Thyroid gland (tissue), 4 donors: ENCODE results near the gene ENOX1. TPM values are rescaled to one million over a fixed set of nuclear protein-coding genes. Genes with fewer than 3 reads are reported as not detected.

Experiments used
- DNase-seq, 2 donors: peaks; one replicate each; pipeline ENCODE4 v3.0.0-alpha.2; 2019
- H3K27ac ChIP-seq, 3 donors: fragments of 200-600 bp; sonication (generic); 1 replicate in 2 of 3; 2 replicates in 1 of 3; pipeline ENCODE4 v1.5.1; 2016 to 2019; ENCODE audit warnings: mild to moderate bottlenecking in 1 of 3, moderate library complexity in 1 of 3
- H3K27me3 ChIP-seq: fragments of 200-600 bp; sonication (generic); one replicate; pipeline ENCODE4 v1.5.1; 2019
- H3K36me3 ChIP-seq, 2 donors: fragments of 200-600 bp; sonication (generic); one replicate each; pipeline ENCODE4 v1.5.1; 2016 to 2019
- H3K4me1 ChIP-seq, 2 donors: fragments of 200-600 bp; sonication (generic); one replicate each; pipeline ENCODE4 v1.5.1; 2017 to 2019
- H3K4me3 ChIP-seq, 3 donors: fragments of 200-600 bp; sonication (generic); replicated peaks in 1 of 3; 1 replicate in 2 of 3; 2 replicates in 1 of 3; pipeline ENCODE4 v1.5.1; 2016; ENCODE audit warnings: mild to moderate bottlenecking in 1 of 3
- H3K9me3 ChIP-seq: fragments of 200-600 bp; sonication (generic); one replicate; pipeline ENCODE4 v1.5.1; 2017
- POLR2A ChIP-seq, 2 donors: fragments of 450-650 bp; IDR thresholded peaks; one replicate each; pipeline ENCODE4 v1.6.1; 2017; ENCODE audit warnings: antibody characterized with exemption in 2 of 2, mild to moderate bottlenecking in 2 of 2, moderate library complexity in 1 of 2
- WGBS, 2 donors: methylation state at CpG; one replicate each; pipeline ENCODE4 v1.1.5; 2017; 5-methylcytosine and 5-hydroxymethylcytosine counted together
- intact Hi-C: fragments of 100-400 bp; cut with DNase I; formaldehyde crosslinking; loops from one replicate; pipeline ENCODE4 v1.15.1; 2023
- small RNA-seq: library from RNA; depleted of rRNA; stranded (forward); fragments of <200 nt; gene quantifications from one replicate; pipeline ENCODE3, GENCODE V24; 2016
- total RNA-seq, 4 donors: library from RNA; depleted of rRNA; stranded (reverse); fragments of >200 nt; gene quantifications; one replicate each; pipeline ENCODE4 v1.2.3, GENCODE V29; 2016
- TF ChIP-seq, protein P1 (sequence below), 6 experiments: fragments of 200-600 bp in 3 of 6; fragments of 450-650 bp in 3 of 6; sonication (generic) in 3 of 6; IDR thresholded peaks; one replicate each; pipeline ENCODE4 v1.5.1; 2016 to 2019; ENCODE audit warnings: antibody characterized with exemption in 6 of 6, mild to moderate bottlenecking in 2 of 6, inconsistent platforms in 1 of 6, moderate library complexity in 1 of 6

The ENOX1 gene
- total RNA-seq, 4 donors from 2014 or later, result 0.13 to 1.8 (median 0.31) TPM

DNA sequence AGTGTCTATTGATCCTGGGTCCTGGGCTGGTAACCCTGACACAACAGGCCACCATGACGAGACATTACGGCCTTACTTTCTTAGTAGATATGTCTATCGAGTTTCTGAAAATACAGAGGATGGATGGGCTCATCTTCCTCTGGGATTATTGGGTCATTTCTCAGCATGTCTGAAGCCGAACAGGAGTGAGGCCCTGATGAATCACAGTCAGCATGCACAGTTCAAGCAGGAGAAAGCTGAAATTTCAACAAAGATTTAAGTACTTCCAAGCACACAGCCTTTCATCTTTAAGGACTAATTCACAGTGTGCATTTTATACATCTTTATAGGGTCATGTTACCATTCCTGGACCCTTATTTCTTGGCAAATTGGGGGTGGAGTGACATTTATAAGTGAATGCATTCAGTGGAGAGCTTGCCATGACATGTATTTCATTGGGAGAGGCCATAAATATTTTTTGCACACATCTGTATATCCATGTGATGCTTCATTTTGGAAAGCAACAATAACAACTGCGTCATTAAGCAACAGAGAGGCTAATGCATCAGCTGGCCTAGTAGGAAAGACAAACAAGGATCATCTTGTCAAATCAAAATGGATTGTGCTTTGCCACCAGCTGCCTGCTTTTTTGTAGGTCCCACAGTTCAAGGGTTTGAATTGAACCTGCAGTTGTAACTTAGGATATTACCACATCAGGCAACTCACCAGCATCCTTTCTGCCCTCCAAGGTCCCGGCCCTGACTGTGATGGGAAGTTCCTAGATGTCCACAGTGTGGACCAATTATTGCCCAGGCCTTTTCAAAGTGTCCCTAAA is 619.9 kb downstream of the ENOX1 start:
- no peaks in the 10 kb centered on the region for H3K4me1 ChIP-seq
- no peak overlapping the region for H3K27ac ChIP-seq
- no peaks in the 10 kb centered on the region for H3K36me3 ChIP-seq
- 90 to 93% methylated on average over 6 of the region's 6 CpGs for WGBS, 2 donors
- no peaks in the 10 kb centered on the region for H3K9me3 ChIP-seq
- no peaks in the 10 kb centered on the region for H3K27me3 ChIP-seq
- no peak for DNase-seq
- no peak overlapping the region for H3K4me3 ChIP-seq
- TF ChIP-seq, protein P1, sequence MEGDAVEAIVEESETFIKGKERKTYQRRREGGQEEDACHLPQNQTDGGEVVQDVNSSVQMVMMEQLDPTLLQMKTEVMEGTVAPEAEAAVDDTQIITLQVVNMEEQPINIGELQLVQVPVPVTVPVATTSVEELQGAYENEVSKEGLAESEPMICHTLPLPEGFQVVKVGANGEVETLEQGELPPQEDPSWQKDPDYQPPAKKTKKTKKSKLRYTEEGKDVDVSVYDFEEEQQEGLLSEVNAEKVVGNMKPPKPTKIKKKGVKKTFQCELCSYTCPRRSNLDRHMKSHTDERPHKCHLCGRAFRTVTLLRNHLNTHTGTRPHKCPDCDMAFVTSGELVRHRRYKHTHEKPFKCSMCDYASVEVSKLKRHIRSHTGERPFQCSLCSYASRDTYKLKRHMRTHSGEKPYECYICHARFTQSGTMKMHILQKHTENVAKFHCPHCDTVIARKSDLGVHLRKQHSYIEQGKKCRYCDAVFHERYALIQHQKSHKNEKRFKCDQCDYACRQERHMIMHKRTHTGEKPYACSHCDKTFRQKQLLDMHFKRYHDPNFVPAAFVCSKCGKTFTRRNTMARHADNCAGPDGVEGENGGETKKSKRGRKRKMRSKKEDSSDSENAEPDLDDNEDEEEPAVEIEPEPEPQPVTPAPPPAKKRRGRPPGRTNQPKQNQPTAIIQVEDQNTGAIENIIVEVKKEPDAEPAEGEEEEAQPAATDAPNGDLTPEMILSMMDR (IDR thresholded peaks at IDR 0.05), result no peak
- TF ChIP-seq POLR2A (IDR thresholded peaks at IDR 0.05), result no peak
- intact Hi-C loops, result no loop called here

Small RNAs within 50 kb of the gene (small RNA-seq; reads per million reads assigned to genes)
- not detected for gene AL162713.1

Other genes with a start within 250 kb of the ENOX1 start
- 10 to 100 TPM in 3 of 4 donors, 1 to 10 TPM in 1; 8.6 to 19.8 (median 10.6) TPM for gene CCDC122, start 92.8 kb upstream of the ENOX1 start, total RNA-seq
- gene LACC1, start 92.9 kb upstream of the ENOX1 start, total RNA-seq, result 10 to 100 TPM in 1 of 4 donors, 1 to 10 TPM in 3; 4.2 to 13.2 (median 4.6) TPM